NCI-H82 treated with DMSO at 0.1 percent for 48 hours (cell line): ENCODE measurements around the gene SNRNP200.
"Not testable (repeated sequence)": the region's sequence is repeated elsewhere in the genome, so short reads cannot be mapped to it uniquely, and the experiment has no call there.

ENCODE experiments used
- DNase-seq: peaks from one replicate; lab custom pipeline; 2025; ENCODE audit not compliant: unreplicated experiment; lab: John Stamatoyannopoulos, UW

SNRNP200 gene

GRCh38 chr2:96274355-96275056 is 30.8 kb downstream of the SNRNP200 start:
- DNase-seq: no peak

- no peak for DNase-seq
Observed at GRCh38 chr2:96273763-96274162, 31.6 kb downstream of the SNRNP200 start.

GRCh38 chr2:96271995-96272394 is 33.4 kb downstream of the SNRNP200 start:
- DNase-seq: no peak

- DNase-seq: peak; percentile 16
Observed at GRCh38 chr2:96267159-96267971, 38.0 kb downstream of the SNRNP200 start.

GRCh38 chr2:96265840-96266679 is 39.3 kb downstream of the SNRNP200 start, which contains the start of the genes CIAO1 and TMEM127:
Gene CIAO1, plus strand, starts transcription at chr2:96266225. Its CDS starts 126 bp downstream, at chr2:96266351.
Gene TMEM127, minus strand, starts transcription at chr2:96265997. Its CDS starts 616 bp downstream, at chr2:96265381.
- DNase-seq: peak; percentile 93

GRCh38 chr2:96265349-96265839 is 40.0 kb downstream of the SNRNP200 start:
- DNase-seq: no peak

- DNase-seq: peak; percentile 45
Observed at GRCh38 chr2:96264656-96265348, 40.5 kb downstream of the SNRNP200 start.

GRCh38 chr2:96264086-96264485 is 41.3 kb downstream of the SNRNP200 start:
- no peak for DNase-seq

- no peak for DNase-seq
Observed at GRCh38 chr2:96262306-96262705, 43.0 kb downstream of the SNRNP200 start.

- DNase-seq: no peak
Observed at GRCh38 chr2:96261328-96262003, 43.9 kb downstream of the SNRNP200 start.

GRCh38 chr2:96260387-96261260 is 44.7 kb downstream of the SNRNP200 start:
- peak; percentile 71 for DNase-seq

- no peak for DNase-seq
Observed at GRCh38 chr2:96259497-96259921, 45.8 kb downstream of the SNRNP200 start.

- peak; percentile 34 for DNase-seq
Observed at GRCh38 chr2:96258166-96259022, 47.0 kb downstream of the SNRNP200 start.

GRCh38 chr2:96257744-96258143 is 47.6 kb downstream of the SNRNP200 start:
- not testable (repeated sequence) for DNase-seq

GRCh38 chr2:96256611-96257113 is 48.7 kb downstream of the SNRNP200 start:
- DNase-seq: no peak

GRCh38 chr2:96254571-96254970 is 50.8 kb downstream of the SNRNP200 start:
- DNase-seq: no peak

GRCh38 chr2:96253006-96253405 is 52.3 kb downstream of the SNRNP200 start:
- no peak for DNase-seq

- no peak for DNase-seq
Observed at GRCh38 chr2:96252526-96252925, 52.8 kb downstream of the SNRNP200 start.
